Natural killer cell treated with Interleukin-12 subunit alpha and Interleukin-12 subunit beta and Interleukin-15 and Interleukin-18, amount 100 ng/mL, for 72 hours (primary cell): ENCODE measurements around the gene GATA5. TPM values are rescaled to one million over a fixed set of nuclear protein-coding genes. Genes with fewer than 3 reads are reported as not detected.

Experiments
- ATAC-seq, 2 donors: fragments of 150-1000 bp; cut with Tn5 transposase in 1 of 2; sonication (Bioruptor Pico), chemical (Tn5 transposase) in 1 of 2; 2 replicates each; pipeline ENCODE4 v1.10.0; 2021
- DNase-seq: peaks from one replicate; pipeline ENCODE4 v3.0.0; 2022; ENCODE audit warnings: low spot score
- H3K27ac Mint-ChIP-seq, 2 donors: 1 replicate in 1 of 2; 2 replicates in 1 of 2; pipeline ENCODE4 v1.8.0; 2022; ENCODE audit warnings: mixed read lengths in 2 of 2, mild to moderate bottlenecking in 1 of 2, moderate library complexity in 1 of 2
- H3K27me3 Mint-ChIP-seq, 2 donors: 1 replicate in 1 of 2; 2 replicates in 1 of 2; pipeline ENCODE4 v1.8.0; 2022; ENCODE audit warnings: mixed read lengths in 2 of 2
- H3K36me3 Mint-ChIP-seq: one replicate; pipeline ENCODE4 v1.8.0; 2022; ENCODE audit warnings: mixed read lengths
- H3K4me1 Mint-ChIP-seq, 2 donors: 1 replicate in 1 of 2; 2 replicates in 1 of 2; pipeline ENCODE4 v1.8.0; 2022; ENCODE audit warnings: low read depth in 2 of 2, mixed read lengths in 2 of 2, mild to moderate bottlenecking in 1 of 2
- H3K4me3 Mint-ChIP-seq: one replicate; pipeline ENCODE4 v1.8.0; 2022; ENCODE audit warnings: mixed read lengths
- H3K9me3 Mint-ChIP-seq: 2 replicates; pipeline ENCODE4 v1.8.0; 2022; ENCODE audit warnings: mixed read lengths
- total RNA-seq, 2 donors: library from RNA; stranded (reverse); gene quantifications; one replicate each; pipeline ENCODE4 v1.2.3, GENCODE V29; 2022

The GATA5 gene
- total RNA-seq, 2 donors from 2014 or later, result not detected

GRCh38 chr20:62417981-62418708, 57.6 kb downstream of the GATA5 start:
- Mint-ChIP-seq H3K36me3 (no peaks in the 10 kb centered on the region), H3K9me3 (peaks cover 3% of the 10 kb centered on the region), H3K27me3 (no peaks in the 10 kb centered on the region), H3K4me1 (peaks cover 0 to 3% of the 10 kb centered on the region in 2 donors), H3K27ac (no peak overlapping the region), H3K4me3 (no peak overlapping the region)
- DNase-seq (no peak), ATAC-seq (no peak)

- ATAC-seq (no peak), DNase-seq (no peak)
- Mint-ChIP-seq H3K36me3 (no peaks in the 10 kb centered on the region), H3K4me1 (peaks cover 0 to 3% of the 10 kb centered on the region in 2 donors), H3K27ac (no peak overlapping the region), H3K9me3 (peaks cover 3% of the 10 kb centered on the region), H3K4me3 (no peak overlapping the region), H3K27me3 (no peaks in the 10 kb centered on the region)
These were observed 58.9 kb downstream of the GATA5 start for GRCh38 chr20:62416651-62417637.

- no peak overlapping the region for H3K27ac Mint-ChIP-seq
- no peak overlapping the region for H3K4me3 Mint-ChIP-seq
- DNase-seq (no peak), ATAC-seq (no peak)
- H3K9me3 Mint-ChIP-seq, result no peaks in the 10 kb centered on the region
- no peaks in the 10 kb centered on the region for H3K27me3 Mint-ChIP-seq
- no peaks in the 10 kb centered on the region for H3K4me1 Mint-ChIP-seq
- H3K36me3 Mint-ChIP-seq, result no peaks in the 10 kb centered on the region
These were observed 60.3 kb downstream of the GATA5 start for GRCh38 chr20:62415354-62416111.

GRCh38 chr20:62413896-62414481, 61.8 kb downstream of the GATA5 start:
- no peaks in the 10 kb centered on the region for H3K9me3 Mint-ChIP-seq
- H3K4me3 Mint-ChIP-seq, result no peak overlapping the region
- no peaks in the 10 kb centered on the region for H3K27me3 Mint-ChIP-seq
- ATAC-seq, result no peak
- no peaks in the 10 kb centered on the region for H3K36me3 Mint-ChIP-seq
- no peak overlapping the region for H3K27ac Mint-ChIP-seq
- DNase-seq, result no peak
- peaks cover 5 to 9% of the 10 kb centered on the region in 2 donors for H3K4me1 Mint-ChIP-seq

Other genes with a start within 250 kb of the GATA5 start
- 10 to 100 TPM; 38.7 to 47.7 TPM for gene OSBPL2, start 237.5 kb downstream of the GATA5 start, total RNA-seq
- gene ADRM1, start 173.0 kb downstream of the GATA5 start, total RNA-seq, result 100 to 1,000 TPM; 171 to 178 TPM
- 1 to 10 TPM; 1.5 to 1.9 TPM for gene LAMA5, start 108.7 kb downstream of the GATA5 start, total RNA-seq
- gene RPS21, start 88.9 kb downstream of the GATA5 start, total RNA-seq, result 1,000 to 10,000 TPM; 1,109 to 1,318 TPM
- gene CABLES2, start 68.7 kb downstream of the GATA5 start, total RNA-seq, result 1 to 10 TPM; 9.4 to 9.5 TPM
- gene RBBP8NL, start 48.5 kb downstream of the GATA5 start, total RNA-seq, result not detected
- gene SLCO4A1, start 166.5 kb upstream of the GATA5 start, total RNA-seq, result 10 to 100 TPM; 42.9 to 88.3 TPM
- not detected for gene NTSR1, start 232.8 kb upstream of the GATA5 start, total RNA-seq